Lung (tissue), 12 donors: Measurements from ENCODE around the gene NES. TPM values are rescaled to one million over a fixed set of nuclear protein-coding genes. Genes with fewer than 3 reads are reported as not detected.
A peak's percentile ranks its signal among the peaks of the same experiment; 100 is the strongest.

Experiments used
- ATAC-seq: fragments of 200-7000 bp; cut with Tn5 transposase; one replicate; pipeline ENCODE4 v1.9.1; 2020; ENCODE audit warnings: moderate number of reproducible peaks; ENCODE audit not compliant: insufficient read depth, low FRiP score
- DNase-seq, 3 donors: peaks; one replicate each; pipeline ENCODE4 v3.0.0-alpha.2; 2013 to 2017
- H3K27ac ChIP-seq, 2 donors: one replicate each; pipeline ENCODE4 v1.5.1; 2013; ENCODE audit warnings: mild to moderate bottlenecking in 2 of 2, moderate library complexity in 2 of 2, control low read depth in 1 of 2, inconsistent platforms in 1 of 2, low read depth in 1 of 2, low read length in 1 of 2
- H3K27me3 ChIP-seq, 3 donors: one replicate each; pipeline ENCODE4 v1.5.1; 2013; ENCODE audit warnings: low read length in 2 of 3; ENCODE audit not compliant: control insufficient read depth in 3 of 3, insufficient read depth in 3 of 3
- H3K36me3 ChIP-seq, 4 donors: one replicate each; pipeline ENCODE4 v1.5.1; 2013; ENCODE audit warnings: low read length in 4 of 4, mild to moderate bottlenecking in 1 of 4, moderate library complexity in 1 of 4; ENCODE audit not compliant: control insufficient read depth in 4 of 4, insufficient read depth in 4 of 4
- H3K4me1 ChIP-seq, 5 donors: one replicate each; pipeline ENCODE4 v1.5.1; 2013; ENCODE audit warnings: low read length in 5 of 5, mild to moderate bottlenecking in 2 of 5, moderate library complexity in 1 of 5; ENCODE audit not compliant: control insufficient read depth in 5 of 5, insufficient read depth in 5 of 5
- H3K4me3 ChIP-seq: one replicate; pipeline ENCODE4 v1.5.1; 2013; ENCODE audit warnings: mild to moderate bottlenecking, control low read depth, moderate library complexity
- H3K9ac ChIP-seq, 2 donors: one replicate each; pipeline ENCODE4 v1.5.1; 2013; ENCODE audit warnings: low read length in 2 of 2, control low read depth in 1 of 2; ENCODE audit not compliant: insufficient read depth in 1 of 2
- H3K9me3 ChIP-seq, 4 donors: one replicate each; pipeline ENCODE4 v1.5.1; 2013; ENCODE audit warnings: low read length in 3 of 4, mild to moderate bottlenecking in 1 of 4, moderate library complexity in 1 of 4; ENCODE audit not compliant: control insufficient read depth in 4 of 4, insufficient read depth in 3 of 4
- WGBS, 2 donors: extraction: QIAGEN DNeasy Blood & Tissue Kit; methylation state at CpG; one replicate each; pipeline ENCODE4 v1.1.7; 2013; 5-methylcytosine and 5-hydroxymethylcytosine counted together
- polyA plus RNA-seq, 2 donors: library from polyadenylated mRNA; stranded (reverse); fragments of 200-250 nt; gene quantifications; one replicate each; pipeline ENCODE4 v1.2.1, GENCODE V29; 2013
- total RNA-seq, 2 donors: library from RNA; depleted of rRNA in 1 of 2; stranded (reverse); fragments of >200 nt in 1 of 2; gene quantifications; one replicate each; pipeline ENCODE4 v1.2.1, GENCODE V29; 2014 to 2021
- TF ChIP-seq, protein P1 (sequence below): IDR thresholded peaks from 2 replicates; pipeline ENCODE4 v1.5.1; 2012; ENCODE audit warnings: mild to moderate bottlenecking; ENCODE audit errors: control extremely low read depth, extremely low read depth
- donor health status: control.
- donor health status: control.
- donor health status: Bipolar disorder and iron deficiency.
- donor health status: healthy.
- donor health status: DM: yes; HTN: yes; CAD: no.

The NES gene
- total and polyA plus RNA-seq, 4 donors = 17.6 to 57.4 (median 34.2) TPM

DNA sequence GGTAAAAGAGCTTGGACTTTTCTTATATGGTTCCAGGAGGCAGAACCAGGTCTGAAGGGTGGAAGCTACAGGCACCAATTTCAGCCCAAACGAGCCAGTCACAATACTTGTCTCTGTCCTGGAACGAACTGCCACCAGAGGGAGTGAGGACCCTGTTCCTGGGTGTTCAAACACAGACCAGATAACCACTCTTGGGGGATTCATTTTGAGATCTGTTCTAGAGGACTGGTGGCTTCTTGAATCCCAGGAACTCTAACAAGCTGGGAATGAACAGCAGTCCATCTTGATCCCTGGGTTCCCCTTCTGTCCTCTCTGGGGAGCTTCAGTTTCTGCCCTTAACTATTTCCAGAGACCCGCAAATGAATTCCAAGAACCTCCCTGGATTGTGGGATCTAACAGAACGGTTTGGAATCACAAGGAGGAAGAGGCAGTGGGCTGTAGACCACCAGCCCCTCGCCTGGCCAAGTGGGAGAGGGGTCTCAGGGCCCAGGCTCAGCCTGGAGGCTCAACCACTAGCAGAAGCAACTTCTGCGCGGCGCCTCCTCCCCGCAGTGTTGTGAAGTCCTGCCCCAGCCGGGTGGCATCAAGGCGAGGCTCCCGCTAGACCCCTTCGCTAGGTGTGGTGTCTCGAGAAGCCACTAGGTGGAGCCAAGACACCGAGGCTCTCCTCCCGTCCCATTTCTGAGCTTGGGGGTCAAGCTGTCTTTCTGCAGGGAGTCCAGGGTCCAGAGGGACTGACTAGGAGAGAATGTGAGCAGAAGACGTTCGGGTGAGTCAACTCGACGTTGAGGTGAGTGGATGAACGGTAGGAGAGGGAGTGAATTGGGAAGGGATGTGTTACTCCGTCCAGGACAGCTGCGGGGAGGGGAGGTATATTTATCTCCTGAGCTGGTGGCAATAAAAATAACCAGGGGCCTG is 12.1 kb upstream of the NES start:
- H3K4me3 ChIP-seq = no peak overlapping the region
- H3K27me3 ChIP-seq = no peaks in the 10 kb centered on the region
- H3K9ac ChIP-seq = peak overlapping the region in 1 of 2 donors; percentile 82
- whole genome bisulfite sequencing, 2 donors = 2% methylated on average over 23 of the region's 23 CpGs
- H3K27ac ChIP-seq = no peak overlapping the region
- peak; percentile 92 to 95 (median 94) for DNase-seq
- H3K9me3 ChIP-seq = no peaks in the 10 kb centered on the region
- H3K4me1 ChIP-seq = peaks cover 0 to 50% (median 7%) of the 10 kb centered on the region in 5 donors
- no peaks in the 10 kb centered on the region for H3K36me3 ChIP-seq
- ATAC-seq = peak; percentile 79
- TF ChIP-seq, protein P1, sequence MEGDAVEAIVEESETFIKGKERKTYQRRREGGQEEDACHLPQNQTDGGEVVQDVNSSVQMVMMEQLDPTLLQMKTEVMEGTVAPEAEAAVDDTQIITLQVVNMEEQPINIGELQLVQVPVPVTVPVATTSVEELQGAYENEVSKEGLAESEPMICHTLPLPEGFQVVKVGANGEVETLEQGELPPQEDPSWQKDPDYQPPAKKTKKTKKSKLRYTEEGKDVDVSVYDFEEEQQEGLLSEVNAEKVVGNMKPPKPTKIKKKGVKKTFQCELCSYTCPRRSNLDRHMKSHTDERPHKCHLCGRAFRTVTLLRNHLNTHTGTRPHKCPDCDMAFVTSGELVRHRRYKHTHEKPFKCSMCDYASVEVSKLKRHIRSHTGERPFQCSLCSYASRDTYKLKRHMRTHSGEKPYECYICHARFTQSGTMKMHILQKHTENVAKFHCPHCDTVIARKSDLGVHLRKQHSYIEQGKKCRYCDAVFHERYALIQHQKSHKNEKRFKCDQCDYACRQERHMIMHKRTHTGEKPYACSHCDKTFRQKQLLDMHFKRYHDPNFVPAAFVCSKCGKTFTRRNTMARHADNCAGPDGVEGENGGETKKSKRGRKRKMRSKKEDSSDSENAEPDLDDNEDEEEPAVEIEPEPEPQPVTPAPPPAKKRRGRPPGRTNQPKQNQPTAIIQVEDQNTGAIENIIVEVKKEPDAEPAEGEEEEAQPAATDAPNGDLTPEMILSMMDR = peak; percentile 87

DNA sequence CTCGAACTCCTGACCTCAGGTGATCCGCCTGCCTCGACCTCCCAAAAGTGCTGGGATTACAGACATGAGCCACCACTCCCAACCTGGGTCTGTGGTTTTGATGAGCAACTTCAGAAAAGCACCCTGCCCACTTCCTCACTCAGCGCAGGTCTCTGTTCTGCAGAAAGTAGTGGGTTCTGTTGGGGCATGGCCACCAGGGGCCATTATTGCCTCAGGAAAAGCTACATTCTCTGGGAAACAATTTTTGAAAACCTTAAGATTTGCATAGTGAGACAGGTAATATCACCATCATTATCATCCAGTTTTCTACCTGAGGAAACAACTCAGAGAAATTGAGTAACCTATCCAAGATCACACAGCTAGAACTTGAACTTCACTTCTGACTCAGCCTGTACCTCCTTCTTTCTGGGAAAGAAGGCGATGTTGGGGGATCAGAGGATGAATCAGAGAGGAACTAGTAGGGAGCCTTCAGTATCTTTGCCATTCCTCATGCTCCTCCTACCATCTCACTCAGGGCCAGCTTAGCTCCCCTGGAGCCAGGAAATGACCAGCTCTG is 7.1 kb upstream of the NES start:
- Histone ChIP-seq H3K4me1 (peaks cover 0 to 3% (median 0%) of the 10 kb centered on the region in 5 donors), H3K27me3 (peaks cover 0 to 5% (median 4%) of the 10 kb centered on the region in 3 donors), H3K9me3 (no peaks in the 10 kb centered on the region), H3K4me3 (no peak overlapping the region), H3K9ac (no peak overlapping the region), H3K27ac (no peak overlapping the region), H3K36me3 (no peaks in the 10 kb centered on the region)
- WGBS, 2 donors = 71 to 76% methylated on average over 5 of the region's 5 CpGs
- TF ChIP-seq, protein P1 = no peak
- DNase-seq (no peak), ATAC-seq (peak; percentile 17)

DNA sequence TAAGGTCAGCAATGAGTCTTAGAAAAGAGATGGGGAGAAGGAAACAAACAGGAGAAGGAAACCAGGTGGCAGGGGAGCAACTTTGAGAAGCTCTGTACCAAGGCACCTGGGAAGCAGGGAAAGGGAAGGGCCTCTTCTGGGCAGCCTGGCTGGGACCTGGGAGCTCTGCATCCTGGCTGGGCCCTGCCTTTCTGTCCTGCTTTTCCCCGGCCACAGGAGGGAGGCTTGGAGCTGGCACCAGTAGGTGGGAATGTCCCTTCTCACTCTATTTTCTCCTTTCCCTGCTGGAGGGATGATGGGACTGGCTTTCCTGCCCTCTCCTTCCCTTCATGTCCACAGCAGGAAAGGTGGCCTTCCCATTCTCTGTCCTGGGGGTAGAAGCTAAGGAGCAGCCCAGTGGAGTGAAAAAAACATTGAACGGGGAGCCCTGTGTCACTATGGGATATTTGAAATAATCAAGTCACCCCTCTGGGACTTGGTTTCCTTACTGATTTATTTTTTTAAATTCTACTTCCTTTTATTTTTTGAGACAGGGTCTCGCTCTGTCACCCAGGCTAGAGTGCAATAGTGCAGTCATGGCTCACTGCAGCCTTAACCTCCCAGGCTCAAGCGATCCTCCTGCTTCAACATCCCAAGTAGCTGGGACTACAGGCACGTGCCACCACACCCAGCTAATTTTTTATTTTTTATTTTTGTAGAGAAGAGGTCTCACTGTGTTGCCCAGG is 5.1 kb upstream of the NES start:
- TF ChIP-seq, protein P1 = no peak
- H3K36me3 ChIP-seq = no peaks in the 10 kb centered on the region
- H3K4me3 ChIP-seq = no peak overlapping the region
- no peak for ATAC-seq
- WGBS, 2 donors = 68 to 82% methylated on average over 5 of the region's 5 CpGs
- peaks cover 0 to 7% (median 6%) of the 10 kb centered on the region in 3 donors for H3K27me3 ChIP-seq
- H3K9me3 ChIP-seq = no peaks in the 10 kb centered on the region
- no peak overlapping the region for H3K9ac ChIP-seq
- no peak for DNase-seq
- H3K4me1 ChIP-seq = peaks cover 0 to 6% (median 2%) of the 10 kb centered on the region in 5 donors
- H3K27ac ChIP-seq = no peak overlapping the region
